Pulmonary artery endothelial cell (primary cell): ENCODE measurements around the gene CDK9. TPM values are rescaled to one million over a fixed set of nuclear protein-coding genes. Genes with fewer than 3 reads are reported as not detected.

Experiments
- DNase-seq: peaks from one replicate; pipeline ENCODE4 v3.0.0-alpha.2; 2011; ENCODE audit warnings: low read depth, low spot score
- total RNA-seq: library from RNA; depleted of rRNA; stranded (reverse); fragments of >200 nt; gene quantifications from 2 replicates; pipeline ENCODE4 v1.2.3, GENCODE V29; 2014

CDK9 gene
- total RNA-seq, 1 donor from 2014 or later = 107 TPM

DNA sequence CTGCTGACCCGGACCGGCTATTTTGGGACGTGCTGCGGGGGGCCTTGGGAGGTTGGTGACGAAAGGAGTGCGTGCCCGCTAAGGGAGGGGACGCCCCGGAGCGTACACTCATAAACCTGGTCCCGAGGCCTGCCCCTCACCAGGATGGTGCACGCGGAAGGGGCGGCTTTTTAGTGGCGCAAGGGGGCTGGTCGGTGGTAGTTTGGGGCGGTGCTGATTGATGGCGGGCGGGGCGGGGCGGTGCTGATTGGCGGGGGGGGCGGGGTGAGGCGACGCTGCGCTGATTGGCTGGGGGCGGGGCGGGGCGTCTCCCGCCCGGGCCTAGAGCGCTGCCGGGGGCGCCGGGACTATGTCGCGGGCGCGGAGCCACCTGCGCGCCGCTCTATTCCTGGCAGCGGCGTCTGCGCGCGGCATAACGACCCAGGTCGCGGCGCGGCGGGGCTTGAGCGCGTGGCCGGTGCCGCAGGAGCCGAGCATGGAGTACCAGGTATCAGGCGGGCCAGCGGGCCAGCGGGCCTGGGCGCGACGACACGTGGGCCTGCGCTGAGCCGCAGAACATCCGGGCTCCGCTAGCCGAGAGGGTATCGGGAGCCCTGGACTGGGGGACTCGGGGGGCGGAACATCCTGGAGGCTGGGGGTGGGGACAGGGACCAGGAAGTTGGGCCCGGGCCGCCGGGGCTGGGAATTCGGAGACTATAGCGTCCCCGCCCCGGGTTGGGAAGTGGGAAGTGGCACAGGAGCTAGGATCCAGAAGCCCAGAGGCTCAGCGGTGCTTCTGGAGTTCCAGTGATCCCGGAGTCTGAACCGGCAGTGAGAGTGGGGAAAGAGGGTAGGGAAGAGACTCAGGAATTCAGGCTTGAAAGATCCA lies 17.0 kb downstream of the CDK9 start, which contains the start of gene FPGS:
FPGS (plus strand) TSS at position 307 of the 868 bp plus-strand sequence; CDS start at position 350, 43 bp downstream.
- peak; percentile 52 for DNase-seq

DNA sequence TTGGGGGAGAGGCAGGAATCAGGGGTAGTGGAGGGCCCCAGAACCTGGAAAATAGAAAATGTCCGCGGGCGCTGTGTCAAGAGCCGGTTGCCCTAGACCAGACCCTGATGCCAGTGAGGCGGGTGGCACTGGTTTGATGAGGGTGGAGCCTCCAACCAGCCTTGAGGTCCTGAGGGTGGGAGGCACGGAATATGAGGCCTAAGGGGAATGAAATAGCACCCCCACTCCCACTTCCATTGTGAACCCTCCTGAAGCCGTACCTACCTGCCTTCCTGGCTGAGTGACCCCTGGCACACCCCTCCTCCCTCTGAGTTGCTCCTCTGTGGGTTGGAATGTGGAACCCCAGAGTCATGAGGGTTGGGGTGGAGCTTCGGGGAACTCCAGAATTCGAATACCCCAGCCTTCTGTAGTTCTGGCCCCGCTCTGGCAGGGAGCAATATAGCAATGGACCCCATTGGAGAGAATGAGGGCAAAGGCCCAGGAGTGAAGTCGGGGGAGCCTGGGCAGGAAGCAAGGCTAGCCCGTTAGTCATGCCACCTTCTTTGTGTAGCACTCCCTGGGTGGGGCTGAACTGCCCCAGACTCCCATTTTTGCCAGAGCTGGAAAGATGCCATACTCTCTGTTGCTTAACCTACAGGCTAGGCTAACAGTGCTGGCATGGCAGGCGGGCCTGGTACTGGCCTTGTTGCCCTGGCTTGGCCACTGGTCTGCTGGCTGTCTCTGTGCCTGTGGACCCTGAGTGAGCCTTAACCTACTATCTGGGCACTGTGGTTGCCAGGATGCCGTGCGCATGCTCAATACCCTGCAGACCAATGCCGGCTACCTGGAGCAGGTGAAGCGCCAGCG lies 17.9 kb downstream of the CDK9 start:
- DNase-seq = no peak

DNA sequence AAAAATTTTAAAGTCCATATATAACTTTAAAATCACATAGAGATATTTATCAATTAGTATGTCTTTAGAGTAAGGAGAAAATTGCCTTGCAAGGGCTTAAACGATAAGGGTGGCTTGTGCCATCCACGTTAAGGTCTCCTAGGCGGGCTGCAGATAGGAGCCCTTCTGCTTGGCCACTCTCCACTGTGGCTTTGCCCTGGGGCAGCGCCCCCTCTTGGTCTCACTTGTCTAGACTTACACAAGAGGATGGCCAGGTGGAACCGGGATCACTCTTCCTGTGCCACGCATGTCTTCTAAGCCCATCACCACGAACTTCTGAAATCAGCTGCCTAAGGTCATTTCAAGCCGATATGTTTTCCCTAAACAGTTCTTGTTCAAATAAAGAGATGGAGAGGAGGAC lies 19.8 kb downstream of the CDK9 start:
- DNase-seq = no peak

DNA sequence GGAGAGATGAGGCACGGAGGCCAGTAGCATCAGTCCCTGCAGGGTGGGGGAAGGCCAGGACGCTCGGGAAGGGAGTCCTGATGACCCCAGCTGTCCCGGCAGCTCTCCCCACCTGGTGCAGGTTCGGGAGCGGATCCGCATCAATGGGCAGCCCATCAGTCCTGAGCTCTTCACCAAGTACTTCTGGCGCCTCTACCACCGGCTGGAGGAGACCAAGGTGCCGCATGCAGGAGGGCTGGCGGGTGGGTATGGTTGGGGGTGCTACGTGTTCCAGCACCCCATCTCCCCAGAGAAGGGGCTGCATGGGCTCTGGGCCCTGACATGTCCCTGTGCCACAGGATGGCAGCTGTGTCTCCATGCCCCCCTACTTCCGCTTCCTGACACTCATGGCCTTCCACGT lies 21.0 kb downstream of the CDK9 start:
- no peak for DNase-seq

DNA sequence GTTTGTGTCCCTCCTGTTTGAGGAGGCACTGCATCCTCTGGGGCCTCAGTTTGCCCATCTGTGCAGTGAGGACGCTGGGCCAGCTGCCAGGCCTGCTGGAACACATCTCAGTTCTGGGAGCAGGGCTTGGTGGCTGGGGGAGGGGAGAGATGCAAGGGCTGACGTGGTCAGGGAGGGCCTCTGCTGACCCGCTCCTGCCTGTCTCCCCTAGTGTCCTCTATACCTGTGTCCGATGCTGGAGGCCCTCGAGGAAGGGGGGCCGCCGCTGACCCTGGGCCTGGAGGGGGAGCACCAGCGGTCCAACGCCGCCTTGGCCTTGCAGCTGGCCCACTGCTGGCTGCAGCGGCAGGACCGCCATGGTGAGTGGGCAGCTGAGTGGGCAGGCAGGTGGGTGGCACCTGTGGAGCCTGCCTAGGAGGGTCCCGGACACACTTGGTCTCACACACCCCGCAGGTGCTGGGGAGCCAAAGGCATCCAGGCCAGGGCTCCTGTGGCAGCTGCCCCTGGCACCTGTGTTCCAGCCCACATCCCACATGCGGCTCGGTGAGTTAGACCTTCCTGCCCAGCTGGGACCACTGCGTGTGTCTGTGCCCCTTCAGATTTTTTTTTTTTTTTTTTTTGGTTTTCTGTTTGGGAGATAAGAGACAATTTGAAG lies 22.6 kb downstream of the CDK9 start:
- no peak for DNase-seq

DNA sequence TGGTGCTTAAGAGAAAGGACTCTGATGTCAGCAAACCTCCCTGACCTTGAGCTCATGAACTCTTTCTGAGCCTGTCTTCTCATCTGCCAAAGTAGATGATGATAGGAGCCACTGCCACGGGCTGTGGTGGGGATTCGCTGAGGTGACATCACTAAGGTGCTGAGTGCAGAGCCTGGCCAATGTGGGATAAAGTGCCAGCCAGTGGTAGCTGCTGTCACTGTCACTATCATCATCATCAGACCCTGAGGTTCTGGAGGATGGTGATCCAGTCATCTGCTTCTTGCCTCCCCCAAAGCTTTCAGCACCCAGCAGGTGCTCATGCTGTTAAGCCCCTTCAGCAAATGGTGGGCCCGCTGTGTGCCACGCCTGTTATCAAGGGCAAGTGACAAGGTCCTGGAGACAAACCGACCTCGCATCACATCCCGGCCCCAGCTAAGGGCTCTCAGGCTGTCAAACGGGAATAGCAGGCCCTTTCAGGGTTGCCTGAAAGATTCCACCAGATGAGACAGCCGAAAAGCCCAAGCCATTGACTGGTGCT lies 23.2 kb downstream of the CDK9 start:
- DNase-seq = no peak

DNA sequence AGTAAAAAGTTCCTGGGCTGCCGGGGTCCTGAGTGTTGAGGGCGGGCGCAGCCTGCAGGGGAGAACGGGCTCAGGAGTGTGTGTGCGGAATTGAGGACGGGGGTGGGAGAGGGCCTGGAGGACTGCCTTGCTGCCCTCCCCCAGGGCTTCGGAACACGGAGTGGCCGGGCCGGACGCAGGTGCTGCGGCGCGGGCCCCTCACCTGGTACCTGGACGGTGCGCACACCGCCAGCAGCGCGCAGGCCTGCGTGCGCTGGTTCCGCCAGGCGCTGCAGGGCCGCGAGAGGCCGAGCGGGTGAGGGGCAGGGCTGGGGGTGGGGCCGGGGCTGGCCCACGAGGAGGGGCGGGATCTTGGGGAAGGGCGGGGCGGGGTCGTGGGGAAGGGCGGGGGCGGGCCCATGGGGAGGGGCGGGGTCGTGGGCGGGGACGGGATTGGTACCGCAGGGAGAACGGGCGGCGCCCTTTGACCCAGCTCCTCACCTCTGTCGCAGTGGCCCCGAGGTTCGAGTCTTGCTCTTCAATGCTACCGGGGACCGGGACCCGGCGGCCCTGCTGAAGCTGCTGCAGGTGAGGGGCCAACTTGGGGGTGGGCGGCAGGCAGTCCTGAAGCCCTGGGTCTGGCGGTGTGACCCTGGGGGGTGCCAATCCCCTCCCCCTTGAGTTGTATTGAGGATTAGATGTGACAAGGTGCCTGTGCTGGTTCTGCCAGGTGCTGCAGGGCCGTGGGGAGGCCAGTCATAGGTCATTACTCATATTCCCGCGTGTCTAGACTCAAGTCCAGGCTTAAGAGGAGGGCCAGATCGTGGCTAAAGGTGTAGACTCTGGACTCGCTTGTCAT lies 23.9 kb downstream of the CDK9 start:
- DNase-seq = no peak

DNA sequence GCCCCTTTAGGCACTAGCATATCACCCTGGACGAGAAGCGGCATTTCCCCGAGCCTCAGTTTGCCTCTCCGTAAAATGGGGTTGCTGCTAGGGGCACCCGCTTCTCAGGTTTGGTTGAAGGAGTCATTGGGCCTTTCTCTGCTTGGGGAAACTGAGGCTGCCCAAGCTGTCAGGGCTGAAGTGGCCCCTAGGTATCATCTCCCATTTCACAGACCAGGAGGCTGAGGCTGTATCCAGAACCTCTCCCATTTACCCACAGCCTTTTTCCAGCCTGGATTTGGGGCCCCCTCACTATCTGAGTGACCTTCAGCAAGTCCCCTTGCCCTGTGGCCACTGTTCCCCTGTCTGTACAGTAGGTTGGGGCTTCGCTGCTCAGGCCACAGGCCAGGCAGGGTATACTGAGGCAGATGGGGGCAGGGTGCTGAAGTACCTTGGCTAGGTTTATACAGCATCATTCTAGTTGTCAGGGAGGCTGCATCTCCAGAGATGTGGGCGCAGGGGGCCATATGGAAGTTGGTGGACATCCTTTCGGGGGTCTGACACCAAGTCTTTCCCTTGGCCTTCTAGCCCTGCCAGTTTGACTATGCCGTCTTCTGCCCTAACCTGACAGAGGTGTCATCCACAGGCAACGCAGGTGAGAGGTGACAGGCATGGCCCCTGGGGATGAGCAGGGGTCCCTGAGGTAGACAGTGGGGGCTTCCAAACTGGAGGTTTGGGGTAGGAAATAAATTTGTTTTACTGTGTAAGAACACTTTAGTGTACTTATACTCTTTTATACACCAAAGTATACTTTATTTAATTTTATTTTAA lies 24.7 kb downstream of the CDK9 start:
- no peak for DNase-seq

DNA sequence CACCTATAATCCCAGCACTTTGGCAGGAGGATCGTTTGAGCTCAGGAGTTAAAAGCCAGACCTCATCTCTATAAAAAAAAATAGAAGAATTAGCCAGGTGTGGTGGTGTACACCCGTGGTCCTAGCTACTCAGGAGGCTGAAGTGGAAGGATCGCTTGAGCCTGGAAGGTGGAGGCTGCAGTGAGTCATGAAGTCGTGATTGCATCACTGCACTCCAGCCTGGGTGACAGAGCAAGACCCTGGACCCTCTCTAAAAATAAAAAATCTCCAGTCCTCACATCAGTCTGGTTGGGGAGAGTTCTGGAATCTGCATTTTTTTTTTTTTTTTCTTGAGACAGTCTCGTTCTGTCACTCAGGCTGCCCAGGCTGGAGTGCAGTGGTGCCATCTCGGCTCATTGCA lies 26.2 kb downstream of the CDK9 start:
- no peak for DNase-seq

DNA sequence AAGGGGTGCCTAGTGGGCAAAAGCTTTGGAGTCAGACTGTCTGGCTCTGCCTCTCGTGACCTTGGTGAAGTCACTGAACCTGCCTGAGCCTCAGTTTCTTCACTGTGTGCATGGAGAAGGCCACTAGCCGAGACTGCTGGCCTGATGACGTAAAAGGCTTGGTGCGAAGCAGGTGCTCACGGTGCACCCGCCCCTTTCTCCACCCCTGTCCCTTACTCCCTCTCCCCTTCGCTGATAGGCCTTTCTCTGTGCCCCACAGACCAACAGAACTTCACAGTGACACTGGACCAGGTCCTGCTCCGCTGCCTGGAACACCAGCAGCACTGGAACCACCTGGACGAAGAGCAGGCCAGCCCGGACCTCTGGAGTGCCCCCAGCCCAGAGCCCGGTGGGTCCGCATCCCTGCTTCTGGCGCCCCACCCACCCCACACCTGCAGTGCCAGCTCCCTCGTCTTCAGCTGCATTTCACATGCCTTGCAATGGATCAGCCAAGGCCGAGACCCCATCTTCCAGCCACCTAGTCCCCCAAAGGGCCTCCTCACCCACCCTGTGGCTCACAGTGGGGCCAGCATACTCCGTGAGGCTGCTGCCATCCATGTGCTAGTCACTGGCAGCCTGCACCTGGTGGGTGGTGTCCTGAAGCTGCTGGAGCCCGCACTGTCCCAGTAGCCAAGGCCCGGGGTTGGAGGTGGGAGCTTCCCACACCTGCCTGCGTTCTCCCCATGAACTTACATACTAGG lies 27.3 kb downstream of the CDK9 start:
- no peak for DNase-seq

DNA sequence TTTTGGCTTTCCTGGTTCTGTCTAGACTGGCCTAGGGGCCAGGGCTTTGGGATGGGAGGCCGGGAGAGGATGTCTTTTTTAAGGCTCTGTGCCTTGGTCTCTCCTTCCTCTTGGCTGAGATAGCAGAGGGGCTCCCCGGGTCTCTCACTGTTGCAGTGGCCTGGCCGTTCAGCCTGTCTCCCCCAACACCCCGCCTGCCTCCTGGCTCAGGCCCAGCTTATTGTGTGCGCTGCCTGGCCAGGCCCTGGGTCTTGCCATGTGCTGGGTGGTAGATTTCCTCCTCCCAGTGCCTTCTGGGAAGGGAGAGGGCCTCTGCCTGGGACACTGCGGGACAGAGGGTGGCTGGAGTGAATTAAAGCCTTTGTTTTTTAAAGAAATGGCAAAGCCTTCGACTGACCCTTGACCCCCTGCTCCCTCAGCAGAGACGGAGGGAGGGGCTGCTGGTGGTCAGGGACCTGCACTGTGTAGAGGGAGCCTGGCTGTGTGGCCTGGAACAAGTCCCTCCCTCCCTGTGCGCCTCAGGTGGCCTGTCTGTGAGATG lies 27.9 kb downstream of the CDK9 start:
- DNase-seq = no peak

DNA sequence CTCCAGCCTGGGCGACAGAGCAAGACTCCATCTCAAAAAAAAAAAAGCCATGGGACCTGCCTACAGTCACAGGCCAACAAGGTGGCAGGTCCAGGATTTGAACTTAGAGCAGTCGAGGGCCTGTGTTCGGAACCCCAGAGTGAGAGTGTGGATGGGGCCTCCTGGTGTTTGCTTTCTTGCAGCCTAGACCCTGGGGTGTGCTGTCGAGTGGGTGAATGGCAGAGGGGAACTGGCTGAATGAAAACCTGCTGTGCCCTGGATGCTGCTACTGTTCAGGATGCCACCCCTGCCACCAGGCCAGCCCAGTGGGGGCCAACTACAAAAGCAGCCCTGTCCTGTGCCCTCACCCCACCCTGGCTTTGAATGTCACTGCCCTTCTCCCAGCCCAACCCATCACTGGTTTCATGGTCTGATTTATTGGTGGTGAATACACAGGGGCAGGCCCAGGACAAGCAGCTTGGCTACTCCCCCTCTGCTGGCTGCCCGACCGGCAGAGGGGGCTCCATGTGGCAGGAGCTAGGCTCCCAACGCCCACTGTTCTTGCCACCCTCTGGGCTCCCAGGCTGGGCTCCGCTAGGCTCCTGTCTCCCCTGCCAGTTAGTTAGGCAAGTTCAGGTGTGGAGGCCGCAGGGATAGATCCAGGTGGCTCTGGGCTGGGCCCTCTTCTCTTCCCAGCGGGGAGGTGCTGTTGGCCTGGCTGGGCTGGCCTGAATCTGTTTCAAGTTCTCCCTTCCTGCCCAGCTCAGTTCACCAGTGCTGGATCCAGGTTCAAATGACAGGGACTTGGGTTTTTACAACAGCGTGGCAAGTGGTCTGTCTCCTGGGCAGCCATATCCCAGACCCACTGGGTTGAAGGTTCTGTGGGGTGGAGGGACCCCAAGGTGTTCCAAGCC lies 29.0 kb downstream of the CDK9 start:
- no peak for DNase-seq

DNA sequence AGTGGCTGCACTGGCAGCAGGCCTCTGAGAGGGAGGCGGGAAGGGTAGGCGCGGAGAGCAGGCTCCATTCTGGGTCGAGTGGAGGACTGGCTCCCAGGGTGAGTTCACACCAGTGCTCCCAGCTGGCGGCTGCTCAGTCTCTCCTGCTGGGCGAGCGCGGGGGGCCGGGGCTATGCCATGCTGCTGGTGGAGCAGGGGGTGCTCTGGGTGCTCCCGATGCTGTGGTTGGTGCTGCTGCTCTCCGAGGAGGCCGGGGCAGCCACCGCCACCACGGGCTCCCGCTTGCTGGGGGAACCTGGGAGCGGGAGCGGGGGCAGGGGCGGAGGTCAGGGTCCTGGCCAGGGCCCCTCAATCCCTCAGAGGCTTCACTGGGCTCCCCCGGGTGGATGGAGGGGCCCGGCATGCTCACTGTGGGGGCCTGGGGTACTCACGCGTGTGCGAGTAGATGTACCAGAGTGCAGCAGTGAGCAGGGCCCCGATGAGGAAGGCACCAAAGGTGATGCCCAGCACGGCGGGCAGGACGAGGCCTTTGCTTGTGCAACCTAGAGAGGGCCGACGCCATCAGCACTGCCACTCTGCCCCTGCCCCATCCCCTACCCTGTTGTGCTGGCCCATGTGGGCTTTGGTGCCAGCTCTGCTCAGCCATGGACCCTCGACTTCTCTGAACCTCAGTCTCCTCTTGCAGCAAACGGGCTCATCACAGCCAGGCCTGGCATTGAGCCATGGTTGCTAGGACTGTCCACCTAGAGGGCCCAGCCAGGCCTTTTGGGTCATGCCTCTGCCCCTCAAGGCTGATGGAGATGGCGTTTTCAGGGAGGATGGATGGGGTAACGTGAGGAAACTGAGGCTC lies 29.9 kb downstream of the CDK9 start:
- no peak for DNase-seq

DNA sequence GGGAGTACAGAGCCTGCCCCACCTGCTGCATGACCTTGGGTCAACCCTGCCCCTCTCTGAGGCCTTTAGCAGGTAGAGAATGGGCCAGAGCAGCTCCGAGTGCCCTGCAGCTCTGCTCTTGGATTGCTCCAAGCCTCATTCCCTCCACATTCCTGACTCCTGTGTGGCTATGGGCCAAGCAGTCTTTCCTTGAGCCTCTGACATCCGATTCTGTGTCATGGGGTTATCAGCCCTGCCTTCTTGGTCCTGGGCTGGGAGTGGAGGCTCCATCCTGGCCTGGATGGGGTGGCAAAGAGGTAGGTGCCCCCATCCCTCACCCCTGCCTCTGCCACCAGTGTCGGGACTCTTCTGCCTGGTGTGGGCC lies 30.5 kb downstream of the CDK9 start:
- no peak for DNase-seq

DNA sequence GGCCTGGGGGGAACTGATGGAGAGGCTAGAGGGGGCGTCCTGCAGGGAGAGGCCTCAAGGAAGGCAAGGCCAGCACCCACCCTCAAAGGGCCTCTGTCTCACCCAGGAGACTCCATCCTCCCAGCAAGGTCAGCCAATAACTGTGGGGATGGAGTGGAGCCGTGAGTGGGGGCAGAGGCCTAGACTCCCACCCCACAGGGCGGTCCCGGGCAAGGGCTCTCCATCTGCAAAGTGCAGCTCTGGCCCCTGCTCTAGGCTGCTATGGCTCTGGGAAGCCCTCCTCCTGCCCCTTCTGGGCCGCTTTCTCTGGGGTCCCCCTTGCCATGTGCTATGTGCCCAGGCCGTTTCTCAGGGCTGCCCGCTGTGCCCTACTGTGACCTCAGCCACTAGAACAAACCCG lies 30.9 kb downstream of the CDK9 start:
- DNase-seq = no peak

DNA sequence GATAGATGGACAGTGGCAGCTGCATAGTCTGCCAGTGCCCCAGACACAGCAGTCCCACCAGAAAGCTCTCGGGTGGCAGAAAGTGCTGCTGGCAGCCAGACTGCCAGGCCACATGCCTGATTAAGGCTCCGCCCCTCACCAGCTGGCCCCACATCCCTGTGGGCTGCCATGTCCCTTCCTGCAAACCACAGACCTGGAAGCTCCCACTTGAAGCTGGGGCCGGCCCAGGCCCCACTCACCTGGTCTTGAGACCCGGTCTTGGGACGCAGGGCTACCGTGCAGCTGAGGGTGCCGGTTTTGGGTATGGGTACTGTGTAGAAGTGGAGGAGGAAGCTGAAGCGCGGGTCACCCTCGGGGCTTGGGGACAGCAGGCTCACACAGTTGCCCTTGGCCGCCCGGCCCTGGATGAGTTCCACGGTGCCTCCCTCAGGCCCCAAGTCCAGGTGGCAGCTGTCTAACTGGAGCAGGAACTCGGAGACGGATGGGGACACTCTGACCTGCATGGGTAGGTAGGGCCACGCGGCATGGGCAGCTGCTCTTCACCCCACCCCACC lies 32.1 kb downstream of the CDK9 start:
- DNase-seq = no peak

DNA sequence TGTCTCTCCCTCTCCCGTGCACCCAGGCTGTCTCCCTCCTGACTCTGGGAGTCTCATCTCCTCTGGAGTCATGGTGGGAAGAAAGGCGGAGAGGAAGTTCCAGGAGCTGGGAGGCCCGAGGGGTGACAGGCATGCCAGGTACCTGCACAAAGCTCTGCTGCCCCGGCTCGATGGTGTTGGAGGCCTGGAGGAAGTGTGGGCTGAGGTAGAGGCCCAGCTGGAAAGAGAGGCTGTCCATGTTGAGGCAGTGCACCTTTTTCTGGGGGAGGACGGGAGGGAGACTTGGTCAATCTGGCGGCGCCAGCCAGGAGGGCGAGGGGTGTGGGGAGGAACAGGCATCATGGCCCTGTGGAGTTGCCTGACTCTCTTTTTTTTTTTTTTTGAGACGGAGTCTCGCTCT lies 32.7 kb downstream of the CDK9 start:
- DNase-seq = no peak
